Measurements from ENCODE around the gene CYLD. TPM values are rescaled to one million over a fixed set of nuclear protein-coding genes. Genes with fewer than 3 reads are reported as not detected.

The CYLD gene
- total RNA-seq, 1 donor from 2014 or later, result 27.9 TPM

DNA sequence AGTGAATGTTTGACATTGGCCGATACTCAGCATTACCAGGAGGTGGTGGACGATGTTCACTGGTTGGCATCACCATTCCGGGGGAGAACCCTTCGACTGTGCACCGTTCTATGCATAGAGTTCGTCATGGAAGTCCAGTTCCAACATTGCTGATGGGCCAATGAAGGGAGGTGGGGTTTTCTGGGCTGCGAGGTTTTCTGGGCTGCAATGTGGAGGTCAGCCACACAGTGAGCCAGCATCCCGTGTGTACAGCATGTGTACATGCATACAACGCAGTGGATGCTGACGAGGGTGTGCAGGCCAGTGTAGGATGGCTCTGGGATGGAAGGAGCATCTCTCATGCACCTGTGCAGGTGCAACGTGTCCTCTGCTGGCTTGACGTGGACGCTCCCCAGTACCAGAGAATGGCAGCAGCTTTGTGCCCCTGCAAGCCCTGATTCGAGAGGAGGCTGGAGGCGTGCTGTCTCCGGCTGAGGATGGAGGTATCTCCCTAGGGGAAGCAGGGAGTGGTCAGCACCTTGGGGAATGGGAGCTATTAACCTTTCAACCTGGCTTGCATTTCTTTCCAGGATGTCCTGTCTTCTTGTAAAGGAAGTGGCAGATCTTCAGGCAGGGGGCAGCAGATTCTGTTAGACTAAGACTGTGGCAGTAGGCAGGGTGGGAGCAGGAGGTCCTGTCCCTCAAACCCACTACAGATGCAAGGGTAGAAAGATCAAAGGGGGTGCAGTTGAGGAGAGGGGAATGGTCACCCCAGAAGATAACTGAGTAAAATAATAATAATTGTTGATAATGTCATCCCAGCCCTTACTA lies 98.2 kb downstream of the CYLD start:
- H3K36me3 ChIP-seq (ENCODE audit: control insufficient read depth, insufficient read depth, low read length), result no peaks in the 10 kb centered on the region
- DNase-seq (ENCODE audit: low read depth) (no peak), FAIRE-seq (no peak)
- H3K27me3 ChIP-seq (ENCODE audit: control insufficient read depth, insufficient read depth, low read length), result no peaks in the 10 kb centered on the region
- TF ChIP-seq, protein P1, sequence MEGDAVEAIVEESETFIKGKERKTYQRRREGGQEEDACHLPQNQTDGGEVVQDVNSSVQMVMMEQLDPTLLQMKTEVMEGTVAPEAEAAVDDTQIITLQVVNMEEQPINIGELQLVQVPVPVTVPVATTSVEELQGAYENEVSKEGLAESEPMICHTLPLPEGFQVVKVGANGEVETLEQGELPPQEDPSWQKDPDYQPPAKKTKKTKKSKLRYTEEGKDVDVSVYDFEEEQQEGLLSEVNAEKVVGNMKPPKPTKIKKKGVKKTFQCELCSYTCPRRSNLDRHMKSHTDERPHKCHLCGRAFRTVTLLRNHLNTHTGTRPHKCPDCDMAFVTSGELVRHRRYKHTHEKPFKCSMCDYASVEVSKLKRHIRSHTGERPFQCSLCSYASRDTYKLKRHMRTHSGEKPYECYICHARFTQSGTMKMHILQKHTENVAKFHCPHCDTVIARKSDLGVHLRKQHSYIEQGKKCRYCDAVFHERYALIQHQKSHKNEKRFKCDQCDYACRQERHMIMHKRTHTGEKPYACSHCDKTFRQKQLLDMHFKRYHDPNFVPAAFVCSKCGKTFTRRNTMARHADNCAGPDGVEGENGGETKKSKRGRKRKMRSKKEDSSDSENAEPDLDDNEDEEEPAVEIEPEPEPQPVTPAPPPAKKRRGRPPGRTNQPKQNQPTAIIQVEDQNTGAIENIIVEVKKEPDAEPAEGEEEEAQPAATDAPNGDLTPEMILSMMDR (IDR thresholded peaks at IDR 0.05; ENCODE audit: insufficient read depth, low read length, severe bottlenecking), result no peak
- H3K4me3 ChIP-seq (ENCODE audit: low read depth, low read length), result no peak overlapping the region

DNA sequence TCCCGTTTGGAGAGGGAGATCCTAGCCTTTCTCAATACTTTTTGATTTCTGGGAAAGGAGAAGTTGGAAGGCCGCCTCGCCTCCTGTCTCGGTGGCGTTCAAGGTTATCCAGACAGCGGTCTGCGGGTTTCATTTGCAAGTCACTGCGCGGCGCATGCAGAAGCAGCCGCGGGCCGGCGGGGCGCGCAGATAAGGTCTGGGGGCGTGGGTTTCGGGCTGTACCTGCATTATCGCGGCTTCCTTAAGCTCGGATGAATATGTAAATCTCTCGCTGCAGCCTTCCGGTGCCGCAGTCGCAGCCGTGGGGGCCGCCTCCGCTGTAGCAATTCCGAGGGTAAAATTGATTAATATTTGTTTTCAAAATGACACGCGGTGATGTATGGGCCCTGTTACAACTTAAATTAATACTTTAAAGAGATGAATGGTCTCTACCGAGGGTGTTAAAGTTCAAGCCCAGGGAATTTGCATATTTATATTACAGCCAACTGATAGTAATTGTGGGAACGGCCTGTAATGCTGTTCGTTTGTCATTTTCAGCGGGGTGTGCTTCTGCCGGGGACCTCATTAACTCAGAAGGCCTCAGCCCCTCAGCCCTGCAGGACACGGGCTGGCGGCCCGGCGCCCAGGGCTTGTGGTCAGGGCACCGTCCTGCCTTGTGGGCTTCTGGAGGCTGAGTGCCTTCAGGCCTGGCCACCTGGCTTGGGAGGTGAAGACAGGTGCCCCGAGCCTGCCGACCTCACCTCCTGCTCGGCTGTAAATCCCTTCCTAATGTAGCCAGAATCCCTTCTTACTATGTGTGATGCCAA lies 99.4 kb downstream of the CYLD start:
- no peak overlapping the region for H3K4me3 ChIP-seq (ENCODE audit: low read depth, low read length)
- TF ChIP-seq, protein P1 (IDR thresholded peaks at IDR 0.05; ENCODE audit: insufficient read depth, low read length, severe bottlenecking), result no peak
- no peaks in the 10 kb centered on the region for H3K36me3 ChIP-seq (ENCODE audit: control insufficient read depth, insufficient read depth, low read length)
- no peak for FAIRE-seq
- DNase-seq (ENCODE audit: low read depth), result no peak
- no peaks in the 10 kb centered on the region for H3K27me3 ChIP-seq (ENCODE audit: control insufficient read depth, insufficient read depth, low read length)

DNA sequence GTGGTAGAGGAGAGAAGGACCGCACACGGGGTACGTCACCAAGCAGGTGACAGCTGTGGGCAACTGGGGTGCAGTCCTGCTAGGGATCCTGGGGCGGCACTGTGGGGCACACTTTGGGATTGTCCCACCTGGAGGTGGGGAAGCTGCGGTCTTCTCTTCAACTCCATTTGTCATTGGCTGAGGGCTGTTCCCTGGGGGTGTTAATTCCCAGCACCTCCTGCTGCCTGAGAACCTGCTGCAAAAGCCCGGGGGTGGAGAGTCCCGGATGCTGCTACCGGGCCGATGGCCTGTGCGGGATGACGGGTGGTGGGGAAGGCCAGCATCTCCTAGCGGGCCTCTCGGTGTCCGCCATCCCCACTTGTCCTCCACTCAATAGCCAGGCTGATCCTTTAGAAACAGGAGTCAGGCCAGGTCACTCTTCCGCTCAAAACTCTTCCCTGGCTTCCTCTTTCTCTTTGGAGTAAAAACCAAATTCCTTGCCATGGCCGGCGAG lies 100.2 kb downstream of the CYLD start:
- no peaks in the 10 kb centered on the region for H3K36me3 ChIP-seq (ENCODE audit: control insufficient read depth, insufficient read depth, low read length)
- FAIRE-seq, result no peak
- TF ChIP-seq, protein P1 (IDR thresholded peaks at IDR 0.05; ENCODE audit: insufficient read depth, low read length, severe bottlenecking), result no peak
- no peak for DNase-seq (ENCODE audit: low read depth)
- H3K27me3 ChIP-seq (ENCODE audit: control insufficient read depth, insufficient read depth, low read length), result no peaks in the 10 kb centered on the region
- H3K4me3 ChIP-seq (ENCODE audit: low read depth, low read length), result no peak overlapping the region

DNA sequence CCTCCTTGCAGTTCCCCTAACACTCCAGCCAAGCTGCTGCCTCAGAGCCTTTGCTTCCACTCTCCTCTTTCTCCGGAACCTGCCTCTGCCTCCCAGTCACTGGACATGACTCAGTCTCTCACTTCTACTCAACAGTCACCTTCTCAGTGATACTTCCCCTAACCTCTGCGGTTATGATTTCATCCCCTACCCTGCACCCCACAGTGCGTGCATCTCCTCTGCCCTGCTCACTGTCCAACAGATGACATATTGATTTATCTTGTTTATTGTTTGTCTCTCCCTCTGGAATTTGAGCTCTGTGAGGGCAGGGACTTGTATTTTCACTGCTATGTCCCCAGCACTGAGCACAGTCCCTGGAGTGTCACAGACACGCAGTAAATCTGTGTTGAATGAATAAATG lies 100.7 kb downstream of the CYLD start:
- Histone ChIP-seq H3K36me3 (ENCODE audit: control insufficient read depth, insufficient read depth, low read length) (no peaks in the 10 kb centered on the region), H3K27me3 (ENCODE audit: control insufficient read depth, insufficient read depth, low read length) (no peaks in the 10 kb centered on the region), H3K4me3 (ENCODE audit: low read depth, low read length) (no peak overlapping the region)
- FAIRE-seq (no peak), DNase-seq (ENCODE audit: low read depth) (no peak)
- TF ChIP-seq, protein P1 (IDR thresholded peaks at IDR 0.05; ENCODE audit: insufficient read depth, low read length, severe bottlenecking), result no peak

DNA sequence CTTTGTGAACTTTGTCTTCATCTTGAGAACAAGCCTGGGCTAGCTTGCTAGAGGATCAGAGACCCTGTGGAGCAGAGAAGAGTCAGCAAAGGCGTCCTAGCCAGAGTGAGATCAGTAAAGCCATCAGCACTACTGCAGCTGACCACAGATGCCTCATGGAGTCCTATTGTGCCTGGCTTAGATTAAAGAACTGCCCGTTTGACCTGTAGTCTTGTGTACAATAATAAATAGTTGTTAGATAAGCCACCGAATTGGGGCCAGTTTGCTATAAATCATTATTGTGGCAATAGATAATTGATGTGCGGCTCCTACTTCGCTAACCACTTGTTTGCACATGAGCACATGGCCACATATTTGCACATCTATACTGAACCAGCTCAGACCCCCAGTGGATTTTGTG lies 103.0 kb downstream of the CYLD start:
- Histone ChIP-seq H3K36me3 (ENCODE audit: control insufficient read depth, insufficient read depth, low read length) (no peaks in the 10 kb centered on the region), H3K27me3 (ENCODE audit: control insufficient read depth, insufficient read depth, low read length) (no peaks in the 10 kb centered on the region), H3K4me3 (ENCODE audit: low read depth, low read length) (no peak overlapping the region)
- DNase-seq (ENCODE audit: low read depth) (no peak), FAIRE-seq (no peak)
- TF ChIP-seq, protein P1 (IDR thresholded peaks at IDR 0.05; ENCODE audit: insufficient read depth, low read length, severe bottlenecking), result no peak
